Esophagus mucosa (tissue), 1 donor: ENCODE measurements around the gene SCN10A. TPM values are rescaled to one million over a fixed set of nuclear protein-coding genes. Genes with fewer than 3 reads are reported as not detected.

Source experiments
- ATAC-seq: fragments of 200-7000 bp; cut with Tn5 transposase; one replicate; pipeline ENCODE4 v1.9.1; 2020
- total RNA-seq: library from RNA; stranded (reverse); gene quantifications from one replicate; pipeline ENCODE4 v1.2.4, GENCODE V29; 2023
- donor health status: DM: yes; HTN: yes; CAD: no.

Gene SCN10A
- total RNA-seq, 1 donor from 2014 or later = not detected

GRCh38 chr3:38650248-38650951 is 165.6 kb downstream of the SCN10A start:
- no peak for ATAC-seq

- peak; percentile 48 for ATAC-seq
Measured at GRCh38 chr3:38649500-38650247, 166.3 kb downstream of the SCN10A start, which contains the start of gene SCN5A. Gene SCN5A, minus strand, starts transcription at chr3:38649687. Its CDS starts 16,380 bp downstream, at chr3:38633307.

GRCh38 chr3:38648659-38649499 is 167.1 kb downstream of the SCN10A start:
- no peak for ATAC-seq

- ATAC-seq = no peak
Measured at GRCh38 chr3:38648024-38648658, 167.9 kb downstream of the SCN10A start.

GRCh38 chr3:38647217-38647970 is 168.6 kb downstream of the SCN10A start:
- no peak for ATAC-seq

Other genes starting within 250 kb of the SCN10A start
- not detected for gene SCN5A, start 166.5 kb downstream of the SCN10A start, total RNA-seq
- 0.04 TPM for gene SCN11A, start 235.7 kb upstream of the SCN10A start, total RNA-seq
- gene WDR48, start 235.8 kb upstream of the SCN10A start, total RNA-seq = 17.5 TPM